H1 (cell line): ENCODE results near the gene FEZF1.

ENCODE experiments used
- ATF3 ChIP-seq: IDR thresholded peaks from 2 replicates; pipeline ENCODE4 v1.6.1; 2011; ENCODE audit warnings: low read depth, mild to moderate bottlenecking, low read length; ENCODE audit not compliant: insufficient read depth
- CTCF ChIP-seq, 3 experiments: IDR thresholded peaks; 1 replicate in 2 of 3; 2 replicates in 1 of 3; pipeline versions ENCODE4 v1.5.1 to v1.6.1; 2011; ENCODE audit warnings: low read length in 3 of 3, mild to moderate bottlenecking in 3 of 3, inconsistent platforms in 2 of 3, low read depth in 1 of 3, moderate library complexity in 1 of 3; ENCODE audit not compliant: insufficient read depth in 1 of 3; ENCODE audit errors: control extremely low read depth in 1 of 3
- EZH2 ChIP-seq: fragments of 200-600 bp; sonication (generic); IDR thresholded peaks from 2 replicates; pipeline ENCODE4 v1.7.1; 2012; ENCODE audit warnings: low read depth, mild to moderate bottlenecking, moderate library complexity, low read length, inconsistent platforms; ENCODE audit not compliant: severe bottlenecking
- JUND ChIP-seq: IDR thresholded peaks from 2 replicates; pipeline ENCODE4 v1.6.1; 2011; ENCODE audit warnings: mild to moderate bottlenecking, improper control_type of control experiment, low read length
- POLR2AphosphoS5 ChIP-seq: IDR thresholded peaks from 2 replicates; pipeline ENCODE4 v1.6.1; 2011; ENCODE audit warnings: low read depth, low read length
- POU5F1 ChIP-seq: IDR thresholded peaks from 2 replicates; pipeline ENCODE4 v1.6.1; 2011; ENCODE audit warnings: low read depth, mild to moderate bottlenecking, low read length, moderate library complexity
- TAF1 ChIP-seq: IDR thresholded peaks from 2 replicates; pipeline ENCODE4 v1.6.1; 2011; ENCODE audit warnings: mild to moderate bottlenecking, low read depth, low read length

- TF ChIP-seq EZH2 (no peak), POU5F1 (no peak), ATF3 (no peak), CTCF (IDR thresholded peaks at IDR 0.05; ENCODE audit: control extremely low read depth in 1 of 3, insufficient read depth in 1 of 3, low read depth in 1 of 3, low read length in 3 of 3) (no peak), POLR2AphosphoS5 (no peak), TAF1 (no peak), JUND (no peak)
Measured at GRCh38 chr7:122258971-122259370, 45.6 kb downstream of the FEZF1 start.
